Activated naive CD4-positive, alpha-beta T cell treated with anti-CD3 and anti-CD28 coated beads, Interleukin-2, amount 50 U/mL, for 72 hours (primary cell): ENCODE data around the gene PAM. TPM values are rescaled to one million over a fixed set of nuclear protein-coding genes. Genes with fewer than 3 reads are reported as not detected.
"Not testable (repeated sequence)": the region's sequence is repeated elsewhere in the genome, so short reads cannot be mapped to it uniquely, and the experiment has no call there.

ENCODE experiments used
- ATAC-seq, 2 donors: fragments of 150-1000 bp; cut with Tn5 transposase; 2 replicates each; pipeline ENCODE4 v1.10.0; 2021; ENCODE audit warnings: mild to moderate bottlenecking in 2 of 2, moderate library complexity in 2 of 2
- DNase-seq, 2 donors: peaks; one replicate each; pipeline ENCODE4 v3.0.0; 2021 to 2022; ENCODE audit warnings: low spot score in 2 of 2
- H3K27ac Mint-ChIP-seq, 2 donors: one replicate each; pipeline ENCODE4 v1.8.0; 2022; ENCODE audit warnings: mild to moderate bottlenecking in 2 of 2, mixed read lengths in 2 of 2
- H3K36me3 Mint-ChIP-seq, 2 donors: one replicate each; pipeline ENCODE4 v1.8.0; 2022; ENCODE audit warnings: mixed read lengths in 2 of 2
- H3K9me3 Mint-ChIP-seq, 2 donors: one replicate each; pipeline ENCODE4 v1.8.0; 2022; ENCODE audit warnings: mixed read lengths in 2 of 2
- total RNA-seq, 2 donors: library from RNA; stranded (reverse); gene quantifications; one replicate each; pipeline ENCODE4 v1.2.3, GENCODE V29; 2022

Gene PAM
- total RNA-seq, 2 donors from 2014 or later = 14.2 to 88.0 TPM

DNA sequence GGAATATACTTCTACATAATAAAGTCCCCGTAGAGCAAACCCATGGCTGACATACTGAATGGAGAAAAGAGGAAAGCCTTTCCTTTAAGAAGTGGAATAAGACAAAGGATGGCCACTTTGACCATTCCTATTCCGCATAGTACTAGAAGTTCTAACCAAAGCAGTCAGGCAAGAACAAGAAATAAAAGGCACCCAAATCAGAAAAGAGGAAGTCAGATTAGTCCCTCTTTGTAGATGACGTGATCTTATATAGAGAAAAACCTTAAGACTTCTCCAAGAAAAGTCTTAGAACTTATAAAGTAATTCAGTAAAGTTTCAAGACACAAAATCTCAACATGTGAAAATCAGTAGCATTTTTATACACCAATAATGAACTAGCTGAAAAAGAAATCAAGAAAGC is 231.0 kb downstream of the PAM start:
- ATAC-seq = no peak

DNA sequence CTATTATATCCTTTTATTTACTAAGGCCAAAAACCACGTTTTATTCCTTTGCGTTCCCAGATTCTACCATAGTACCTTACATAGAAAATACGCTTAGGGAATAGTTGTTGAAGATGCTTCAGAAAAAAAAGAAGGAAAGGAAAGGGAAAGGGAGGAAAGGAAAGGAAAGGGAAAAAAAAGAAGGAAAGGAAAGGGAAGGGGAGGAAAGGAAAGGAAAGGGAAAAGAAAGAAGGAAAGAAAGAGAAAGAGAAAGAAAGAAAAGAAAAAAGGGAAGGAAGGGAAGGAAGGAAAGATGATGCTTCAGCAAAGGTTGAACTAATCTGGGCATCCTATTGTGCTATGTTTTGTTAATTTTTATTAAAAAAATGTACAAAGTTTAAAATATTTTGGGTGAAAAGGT is 233.4 kb downstream of the PAM start:
- Mint-ChIP-seq H3K27ac (no peak overlapping the region), H3K9me3 (peaks cover 5% of the 10 kb centered on the region in 2 donors), H3K36me3 (peaks cover 4 to 10% of the 10 kb centered on the region in 2 donors)
- no peak for DNase-seq
- no peak for ATAC-seq

More for the DNA sequence above, 231.0 kb downstream of the PAM start:
- peaks cover 18 to 21% of the 10 kb centered on the region in 2 donors for H3K9me3 Mint-ChIP-seq
- H3K36me3 Mint-ChIP-seq = peaks cover 25 to 29% of the 10 kb centered on the region in 2 donors
- no peak for DNase-seq
- H3K27ac Mint-ChIP-seq = no peak overlapping the region

DNA sequence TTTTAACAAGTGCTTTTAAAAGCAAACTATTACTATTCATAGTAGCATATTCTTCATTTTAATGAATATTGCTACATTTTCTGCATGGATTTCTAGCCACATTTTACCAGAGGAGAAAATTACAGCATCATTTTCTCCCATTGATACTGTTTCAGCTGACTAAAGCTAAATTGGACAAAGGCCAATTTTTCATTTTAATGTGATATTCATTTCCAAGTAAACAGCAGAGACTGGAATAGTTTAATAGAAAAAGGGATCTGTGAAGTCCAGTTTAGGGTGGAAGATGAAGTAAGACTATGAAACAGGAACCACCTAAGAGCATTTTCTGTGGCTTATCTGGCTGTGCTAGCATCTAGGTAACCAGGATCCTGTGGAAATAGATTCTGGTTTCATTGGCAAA is 236.7 kb downstream of the PAM start:
- Mint-ChIP-seq H3K9me3 (no peaks in the 10 kb centered on the region), H3K27ac (no peak overlapping the region), H3K36me3 (peaks cover 0 to 10% of the 10 kb centered on the region in 2 donors)
- no peak for DNase-seq
- no peak for ATAC-seq

DNA sequence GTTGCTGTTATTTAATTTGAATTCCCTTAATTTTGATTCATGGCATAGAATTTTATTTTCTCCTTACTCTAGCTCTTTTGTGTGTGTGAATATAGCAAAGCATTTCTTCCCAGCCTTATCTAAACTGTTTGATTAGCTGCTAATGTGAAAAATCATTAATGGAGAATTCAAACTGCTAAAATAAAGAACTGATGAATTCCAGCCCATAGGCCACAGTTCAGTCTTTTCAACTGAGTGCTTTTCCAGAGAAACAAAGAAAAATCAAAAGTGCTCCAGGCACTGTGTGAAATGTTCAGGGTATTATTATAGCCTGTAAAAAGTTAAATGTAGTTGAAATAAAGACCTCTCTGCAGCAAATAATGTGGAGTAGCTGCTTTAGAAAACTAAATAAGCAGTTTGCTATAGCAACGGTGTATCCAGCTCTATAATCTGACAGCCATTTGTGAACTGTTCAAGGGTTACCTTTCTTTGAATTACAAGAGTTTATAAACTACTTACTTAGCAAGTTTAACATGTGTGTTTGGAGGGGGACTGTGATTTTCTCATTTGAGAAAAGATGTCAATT is 241.0 kb downstream of the PAM start:
- Mint-ChIP-seq H3K27ac (peak overlapping the region in 1 of 2 donors; percentile 25), H3K9me3 (peaks cover 0 to 4% of the 10 kb centered on the region in 2 donors), H3K36me3 (peaks cover 10 to 12% of the 10 kb centered on the region in 2 donors)
- no peak for DNase-seq
- no peak for ATAC-seq

DNA sequence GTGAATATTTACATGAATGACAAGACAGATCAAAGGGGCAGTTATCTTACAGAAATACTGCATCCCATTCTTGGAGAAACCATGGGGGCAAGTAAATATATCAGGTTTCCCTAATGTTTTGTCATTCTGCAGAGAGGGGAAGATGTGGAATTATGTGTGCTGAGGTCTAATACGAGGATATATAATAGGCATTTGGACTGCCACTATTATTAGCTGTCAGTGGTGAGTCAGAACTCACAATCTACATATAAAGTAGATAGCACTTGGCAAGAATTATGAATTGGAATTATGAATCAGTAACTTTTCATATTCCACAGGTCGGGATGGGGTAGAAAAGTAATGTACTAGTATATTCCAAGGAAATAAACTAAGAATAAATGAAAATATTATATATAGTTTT is 243.1 kb downstream of the PAM start:
- no peak overlapping the region for H3K27ac Mint-ChIP-seq
- H3K36me3 Mint-ChIP-seq = peaks cover 10 to 12% of the 10 kb centered on the region in 2 donors
- DNase-seq (no peak), ATAC-seq (no peak)
- peaks cover 0 to 4% of the 10 kb centered on the region in 2 donors for H3K9me3 Mint-ChIP-seq

DNA sequence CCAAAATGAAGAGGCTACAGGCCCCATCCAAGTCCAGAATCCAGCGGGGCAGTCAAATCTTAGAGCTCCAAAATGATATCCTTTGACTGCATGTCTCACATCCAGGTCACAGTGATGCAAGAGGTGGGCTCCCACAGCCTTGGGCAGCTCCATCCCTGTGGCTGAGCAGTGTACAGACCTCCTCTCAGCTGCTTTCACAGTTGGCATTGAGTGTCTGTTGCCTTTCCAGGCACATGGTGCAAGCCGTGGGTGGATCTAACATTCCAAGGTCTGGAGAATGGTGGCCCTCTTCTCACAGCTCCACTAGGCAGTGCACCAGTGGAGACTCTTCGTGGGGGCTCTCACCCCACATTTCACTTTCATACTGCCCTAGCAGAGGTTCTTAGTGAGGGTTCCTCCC is 244.1 kb downstream of the PAM start:
- Mint-ChIP-seq H3K9me3 (peaks cover 0 to 4% of the 10 kb centered on the region in 2 donors), H3K36me3 (peaks cover 2 to 12% of the 10 kb centered on the region in 2 donors), H3K27ac (no peak overlapping the region)
- no peak for DNase-seq
- ATAC-seq = no peak

DNA sequence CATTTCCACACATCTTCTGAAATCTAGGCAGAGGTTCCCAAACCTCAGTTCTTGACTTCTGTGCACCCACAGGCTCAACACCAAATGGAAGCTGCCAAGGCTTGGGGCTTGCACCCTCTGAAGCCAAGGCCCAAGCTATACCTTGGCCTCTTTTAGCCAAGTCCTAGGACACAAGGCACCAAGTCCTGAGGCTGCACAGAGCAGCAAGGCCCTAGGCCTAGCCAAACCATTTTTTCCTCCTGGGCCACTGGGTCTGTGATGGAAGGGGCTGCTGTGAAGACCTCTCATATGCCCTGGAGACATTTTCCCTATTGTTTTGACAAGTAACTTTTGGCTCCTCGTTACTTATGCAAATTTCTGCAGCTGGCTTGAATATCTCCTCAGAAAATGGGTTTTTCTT is 244.5 kb downstream of the PAM start:
- not testable (repeated sequence) for H3K27ac Mint-ChIP-seq, H3K9me3 Mint-ChIP-seq, ATAC-seq, DNase-seq
- peaks cover 0 to 12% of the 10 kb centered on the region in 2 donors for H3K36me3 Mint-ChIP-seq

DNA sequence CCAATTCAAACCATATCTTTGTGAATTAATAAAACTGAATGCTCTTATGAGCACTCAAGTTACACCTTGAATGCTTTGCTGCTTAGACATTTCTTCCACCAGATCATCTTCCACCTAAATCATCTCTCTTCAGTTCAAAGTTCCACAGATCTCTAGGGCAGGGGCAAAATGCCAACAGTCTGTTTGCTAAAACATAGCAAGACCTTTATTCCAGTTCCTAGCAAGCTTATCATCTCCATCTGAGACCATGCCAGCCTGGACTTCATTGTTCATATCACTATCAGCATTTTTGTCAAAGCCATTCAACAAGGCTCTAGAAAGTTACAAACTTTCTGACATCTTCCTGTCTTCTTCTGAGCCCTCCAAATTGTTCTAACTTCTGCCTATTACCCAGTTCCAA is 245.0 kb downstream of the PAM start:
- Mint-ChIP-seq H3K27ac (peak overlapping the region in 1 of 2 donors; percentile 33), H3K36me3 (peaks cover 0 to 12% of the 10 kb centered on the region in 2 donors), H3K9me3 (peaks cover 0 to 4% of the 10 kb centered on the region in 2 donors)
- no peak for DNase-seq
- no peak for ATAC-seq

DNA sequence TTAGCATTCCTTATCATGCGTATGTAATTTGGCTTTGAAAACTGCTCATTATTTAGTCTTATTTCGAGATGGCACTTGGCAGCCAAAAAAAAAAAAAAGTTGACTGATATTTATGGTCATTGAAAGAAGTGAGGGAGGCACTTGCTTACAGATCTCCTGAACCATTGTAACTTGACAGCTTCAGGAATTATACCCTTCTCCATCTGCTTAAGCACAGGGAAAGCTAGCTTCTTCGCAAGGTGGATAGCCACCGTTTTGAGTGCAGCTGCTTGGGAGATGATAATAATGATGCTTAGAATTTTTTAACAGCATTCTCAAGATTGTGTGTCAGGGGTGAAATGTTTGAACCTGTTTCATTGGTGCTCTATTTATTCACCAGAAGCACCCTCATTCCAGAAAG is 248.8 kb downstream of the PAM start:
- H3K36me3 Mint-ChIP-seq = peaks cover 0 to 6% of the 10 kb centered on the region in 2 donors
- H3K9me3 Mint-ChIP-seq = peaks cover 0 to 4% of the 10 kb centered on the region in 2 donors
- DNase-seq (no peak), ATAC-seq (no peak)
- H3K27ac Mint-ChIP-seq = no peak overlapping the region

DNA sequence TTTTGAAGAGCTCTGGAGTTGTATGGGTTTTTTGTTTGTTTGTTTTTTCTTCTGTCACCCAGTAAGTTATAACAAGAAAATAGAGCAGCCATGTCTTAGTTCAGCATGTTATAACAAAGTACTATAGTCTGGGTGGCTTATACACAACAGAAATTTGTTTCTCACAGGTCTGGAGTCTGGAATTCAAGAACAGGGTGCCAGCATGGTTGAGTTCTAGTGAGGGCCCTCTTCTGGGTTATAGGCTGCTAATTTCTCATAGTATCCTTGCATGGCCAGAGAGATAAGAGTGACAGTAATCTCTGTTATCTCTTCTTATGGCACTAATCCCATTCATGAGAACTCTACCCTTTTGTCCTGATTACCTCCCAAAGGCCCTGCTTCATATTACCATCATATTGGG is 250.2 kb downstream of the PAM start:
- peaks cover under 1 to 6% of the 10 kb centered on the region in 2 donors for H3K36me3 Mint-ChIP-seq
- no peaks in the 10 kb centered on the region for H3K9me3 Mint-ChIP-seq
- no peak for ATAC-seq

DNA sequence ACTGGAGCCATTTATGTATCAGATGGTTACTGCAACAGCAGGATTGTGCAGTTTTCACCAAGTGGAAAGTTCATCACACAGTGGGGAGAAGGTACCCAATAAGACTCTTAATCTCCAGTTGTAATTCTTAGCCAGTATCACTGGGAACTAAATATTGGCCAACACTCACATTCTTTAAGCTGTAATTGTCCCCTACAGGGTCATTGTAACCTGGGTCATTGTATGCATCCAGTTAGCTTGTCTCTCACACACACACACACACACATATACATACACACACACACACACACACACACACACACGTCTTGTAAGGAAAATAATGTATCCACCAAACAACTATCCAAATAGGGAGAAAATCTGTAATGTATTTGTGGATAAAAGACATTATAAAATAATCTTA is 251.8 kb downstream of the PAM start:
- no peak overlapping the region for H3K27ac Mint-ChIP-seq
- DNase-seq (no peak), ATAC-seq (no peak)
- peaks cover 8 to 13% of the 10 kb centered on the region in 2 donors for H3K36me3 Mint-ChIP-seq
- H3K9me3 Mint-ChIP-seq = no peaks in the 10 kb centered on the region

More for the DNA sequence above, 250.2 kb downstream of the PAM start:
- H3K27ac Mint-ChIP-seq = no peak overlapping the region
- DNase-seq = no peak

DNA sequence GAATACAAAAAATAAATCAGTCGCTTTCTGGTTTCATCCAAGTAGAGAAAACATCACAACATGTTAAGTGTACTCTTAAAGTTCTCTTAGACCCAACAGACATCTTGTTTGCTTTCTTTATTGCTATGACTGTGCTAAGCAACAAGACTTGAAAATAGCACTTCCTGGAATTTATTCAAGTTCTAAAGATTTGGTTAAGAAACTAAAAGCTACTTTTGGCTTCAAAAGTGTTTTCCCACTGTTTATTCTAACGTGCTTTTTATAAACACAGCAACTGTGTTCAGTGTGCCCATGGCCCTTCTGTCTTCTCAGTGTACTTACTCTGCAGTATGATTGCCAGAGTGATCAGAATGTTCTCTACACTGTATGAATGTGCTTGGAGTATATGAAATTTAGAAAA is 255.1 kb downstream of the PAM start:
- DNase-seq = no peak
- H3K36me3 Mint-ChIP-seq = peaks cover 12 to 17% of the 10 kb centered on the region in 2 donors

DNA sequence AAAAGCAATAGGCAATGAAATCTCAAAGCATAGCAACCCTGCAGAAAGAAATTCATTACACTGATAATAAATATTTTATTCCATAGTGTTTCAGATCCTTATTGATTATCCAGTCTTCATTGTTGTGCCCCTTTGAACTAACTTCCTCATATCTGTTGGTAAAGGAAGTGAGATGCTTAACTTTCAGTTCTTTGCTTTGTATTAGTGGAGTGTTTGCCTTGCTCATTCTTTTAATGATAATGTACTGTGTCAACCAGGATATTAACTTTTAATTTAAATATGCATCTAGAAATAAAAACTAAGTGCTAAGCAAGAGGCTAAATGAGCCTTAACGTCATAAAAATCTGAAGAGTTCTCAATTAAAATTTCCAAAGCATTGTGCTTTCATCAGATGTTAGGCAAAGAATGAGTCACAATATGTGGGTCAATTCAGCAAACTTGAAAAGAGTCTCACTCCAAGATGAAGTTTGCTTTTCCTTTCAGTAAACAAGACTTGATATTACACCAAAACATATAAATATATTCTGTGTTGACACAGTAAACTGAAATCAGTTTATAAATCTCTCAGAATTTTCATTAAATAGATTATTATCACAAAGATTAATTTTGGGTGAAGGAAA is 258.9 kb downstream of the PAM start:
- ATAC-seq = no peak

More for the DNA sequence above, 255.1 kb downstream of the PAM start:
- Mint-ChIP-seq H3K27ac (no peak overlapping the region), H3K9me3 (no peaks in the 10 kb centered on the region)
- peak in 1 of 2 donors; percentile 28 for ATAC-seq

DNA sequence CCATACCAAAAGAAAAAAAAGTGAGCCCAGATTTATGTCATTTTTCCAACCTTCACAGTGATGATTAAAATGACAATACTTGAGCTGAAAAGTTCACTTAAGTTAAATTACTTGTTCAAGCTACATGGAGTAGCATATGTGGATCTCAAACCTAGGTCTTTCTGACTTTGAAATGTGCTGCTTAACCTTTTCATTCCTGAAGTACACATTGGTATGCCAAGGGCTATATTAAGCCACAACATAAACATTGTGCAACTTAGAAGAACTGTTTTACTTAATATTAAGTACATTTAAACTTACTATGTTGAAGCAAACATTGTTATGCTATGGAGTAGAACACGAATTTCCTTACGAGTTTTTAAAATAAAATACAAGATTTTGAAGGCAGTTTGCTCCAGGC is 259.9 kb downstream of the PAM start:
- Mint-ChIP-seq H3K27ac (no peak overlapping the region), H3K9me3 (no peaks in the 10 kb centered on the region), H3K36me3 (peaks cover 12 to 16% of the 10 kb centered on the region in 2 donors)
- no peak for DNase-seq
- no peak for ATAC-seq

More for the DNA sequence above, 258.9 kb downstream of the PAM start:
- Mint-ChIP-seq H3K36me3 (peaks cover 12 to 17% of the 10 kb centered on the region in 2 donors), H3K27ac (no peak overlapping the region), H3K9me3 (no peaks in the 10 kb centered on the region)
- DNase-seq = no peak

DNA sequence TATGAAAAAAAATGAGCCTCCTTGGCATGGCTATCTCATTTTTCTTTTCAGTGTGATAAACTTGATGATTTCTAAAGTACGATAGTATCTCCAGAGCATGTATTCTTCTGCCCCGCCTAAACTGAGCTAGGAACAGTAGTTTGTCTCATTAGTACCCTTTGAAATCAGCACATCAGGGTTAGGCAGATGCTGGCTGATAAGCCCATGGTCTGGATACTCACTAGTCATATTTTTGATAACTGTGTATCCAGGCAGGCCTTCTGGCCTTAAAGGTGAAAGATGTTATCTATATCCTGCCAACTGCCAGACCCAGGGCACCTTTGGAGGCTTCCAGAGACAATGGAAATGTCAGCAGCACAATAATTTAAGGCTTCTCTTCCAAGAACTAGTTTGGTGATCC is 261.1 kb downstream of the PAM start:
- H3K27ac Mint-ChIP-seq = no peak overlapping the region
- DNase-seq (no peak), ATAC-seq (no peak)
- H3K9me3 Mint-ChIP-seq = no peaks in the 10 kb centered on the region
- peaks cover 10 to 17% of the 10 kb centered on the region in 2 donors for H3K36me3 Mint-ChIP-seq

DNA sequence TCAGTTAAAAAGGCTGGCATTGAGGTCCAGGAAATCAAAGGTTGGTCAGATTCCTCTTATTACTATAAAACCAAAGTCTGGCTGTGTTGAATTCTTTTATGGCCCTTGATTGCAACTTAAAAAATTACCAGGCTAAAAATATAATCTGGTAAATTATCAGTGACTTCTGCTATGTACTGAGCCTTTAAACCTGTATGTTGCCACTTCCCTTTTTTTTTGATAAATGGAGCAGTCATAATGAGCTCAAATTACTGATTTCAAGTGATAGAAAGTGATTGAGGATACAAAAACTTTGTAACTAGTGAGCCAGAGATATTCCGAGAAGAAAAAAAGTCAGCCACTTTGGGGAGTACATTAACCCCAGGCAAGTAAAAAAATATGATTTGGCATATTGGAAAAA is 264.7 kb downstream of the PAM start:
- no peak for ATAC-seq
- no peak overlapping the region for H3K27ac Mint-ChIP-seq
- H3K9me3 Mint-ChIP-seq = no peaks in the 10 kb centered on the region
- peaks cover 0 to 11% of the 10 kb centered on the region in 2 donors for H3K36me3 Mint-ChIP-seq
- DNase-seq = no peak

DNA sequence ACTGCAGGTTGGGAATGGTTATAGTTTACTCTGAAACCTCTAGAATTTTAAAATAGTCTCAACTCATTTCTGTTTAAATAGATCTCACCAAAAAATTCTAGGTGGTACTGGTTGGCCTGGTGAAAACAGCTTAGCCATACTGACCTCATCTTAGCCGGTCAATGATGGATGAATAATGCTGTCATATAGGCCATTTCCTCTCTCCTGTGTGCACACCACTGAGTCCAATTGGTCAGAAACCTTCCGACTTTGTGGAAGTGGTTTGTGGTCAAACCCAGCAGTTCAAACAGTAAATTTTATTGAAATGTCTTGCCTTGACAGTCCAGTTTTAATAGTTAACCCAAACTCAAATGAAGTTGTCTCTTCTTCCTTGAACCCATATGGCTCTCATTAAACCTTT is 266.2 kb downstream of the PAM start:
- H3K9me3 Mint-ChIP-seq = no peaks in the 10 kb centered on the region
- no peak overlapping the region for H3K27ac Mint-ChIP-seq
- DNase-seq (no peak), ATAC-seq (no peak)
- peaks cover 0 to 11% of the 10 kb centered on the region in 2 donors for H3K36me3 Mint-ChIP-seq

DNA sequence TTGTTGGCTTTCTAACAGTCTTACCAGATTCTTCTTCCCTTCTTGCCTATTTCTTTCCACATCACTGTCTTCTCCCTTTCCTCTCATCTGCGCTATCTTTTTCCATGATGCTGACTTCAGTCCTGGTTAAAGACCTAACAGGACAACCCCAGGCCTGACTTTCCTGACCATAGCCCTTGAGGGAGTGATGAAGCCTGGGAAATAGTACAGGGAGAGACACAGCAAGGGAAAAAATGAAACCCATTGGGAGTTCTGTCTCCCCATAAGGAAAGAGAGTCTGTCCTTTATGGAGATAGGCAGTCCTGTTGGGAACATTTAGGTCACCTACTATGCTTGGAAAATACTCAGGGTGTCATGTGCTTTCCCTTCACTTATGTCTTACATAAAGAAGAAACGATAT is 272.2 kb downstream of the PAM start:
- Mint-ChIP-seq H3K36me3 (peaks cover 0 to 2% of the 10 kb centered on the region in 2 donors), H3K9me3 (no peaks in the 10 kb centered on the region), H3K27ac (no peak overlapping the region)
- no peak for ATAC-seq
- DNase-seq = no peak
